HG03064 (cell line): ENCODE measurements around the gene KLHL12.
A peak's percentile ranks its signal among the peaks of the same experiment; 100 is the strongest.

Experiments
- ATAC-seq: cut with Tn5 transposase; IDR thresholded peaks from one replicate; pipeline ENCODE4 v1.9.1; 2021; ENCODE audit warnings: low read depth; ENCODE audit not compliant: unreplicated experiment

The KLHL12 gene

DNA sequence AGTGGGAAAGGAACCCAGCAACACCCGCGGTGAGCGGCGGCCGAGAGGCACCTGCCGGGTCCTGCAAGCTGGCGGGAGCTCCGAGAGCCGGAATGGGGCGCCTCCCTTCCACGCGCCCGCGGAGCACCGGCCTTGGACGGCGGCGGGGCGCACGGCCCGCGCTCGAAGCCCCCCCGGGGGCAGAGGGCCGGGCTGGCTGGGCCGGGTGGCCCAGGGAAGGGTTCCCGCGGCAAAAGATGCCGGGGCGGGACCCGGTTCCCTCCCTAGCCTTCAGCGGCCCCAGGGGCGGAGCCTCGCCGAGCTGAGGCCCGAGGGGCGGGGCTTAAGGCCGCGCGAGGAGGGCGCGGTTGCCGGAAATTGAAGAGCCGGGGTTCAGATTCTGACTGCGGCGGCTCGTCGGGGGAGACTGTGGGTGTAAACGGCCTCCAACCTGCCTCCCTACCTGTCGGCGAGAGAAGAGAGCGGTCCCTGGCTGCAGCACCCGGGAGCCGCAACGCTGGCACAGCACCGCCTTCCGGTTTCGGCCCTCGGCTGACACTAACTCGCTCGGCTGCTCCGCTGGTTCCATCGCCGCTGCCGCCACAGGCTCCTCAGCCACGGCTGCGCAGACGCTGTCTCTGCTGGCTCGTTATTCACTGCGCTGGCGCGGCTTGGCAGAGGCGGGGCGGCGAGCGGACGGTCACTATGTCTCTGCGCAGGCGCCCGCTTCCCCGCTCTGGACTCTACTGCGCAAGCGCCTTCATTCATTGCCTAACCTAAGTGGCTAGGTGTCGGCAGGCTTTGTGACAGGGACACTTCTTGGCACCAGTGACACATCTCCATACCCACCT lies 38.3 kb downstream of the KLHL12 start, which contains the start of gene RABIF:
RABIF (minus strand) TSS at position 619 of the 830 bp plus-strand sequence; CDS start at position 568, 51 bp downstream.
- peak; percentile 85 for ATAC-seq

DNA sequence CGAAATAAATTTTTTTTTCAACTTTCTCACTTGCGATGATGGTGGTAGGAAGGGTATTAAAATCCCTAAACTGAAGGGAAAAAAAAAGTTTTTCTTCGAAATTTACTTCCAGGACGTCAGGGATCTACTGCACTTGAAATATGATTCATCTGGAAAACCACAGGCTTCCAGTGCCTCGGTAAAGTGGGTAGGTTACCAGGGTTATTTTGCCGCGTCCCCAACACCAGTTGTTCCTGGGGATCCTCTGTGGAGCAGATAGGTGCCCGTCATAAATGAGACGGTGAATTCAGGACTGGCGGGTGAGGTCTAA lies 38.9 kb downstream of the KLHL12 start:
- ATAC-seq, result no peak

DNA sequence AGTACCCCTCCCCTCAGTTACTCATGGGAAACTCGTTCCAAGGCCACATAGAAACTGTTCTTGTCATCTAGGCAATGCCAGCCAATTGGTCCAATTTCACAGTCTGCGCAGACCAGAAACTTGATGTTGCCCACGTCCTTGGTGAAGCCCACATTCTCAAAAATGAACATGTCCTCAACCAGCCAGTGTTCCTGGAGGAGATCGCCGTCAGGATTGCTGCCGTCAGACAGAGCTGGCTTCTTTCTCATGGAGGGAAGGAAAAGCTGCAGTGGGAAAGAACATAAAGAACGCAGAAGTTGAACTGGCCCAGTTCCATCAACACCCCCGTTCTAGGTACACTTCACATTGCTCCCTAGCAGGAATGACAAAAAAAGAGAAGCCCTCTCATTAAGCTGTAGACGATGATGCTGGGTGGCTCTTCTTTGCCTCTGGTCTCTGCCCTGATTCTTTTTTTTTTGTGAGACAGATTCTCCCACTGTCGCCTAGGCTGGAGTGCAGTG lies 46.0 kb downstream of the KLHL12 start:
- ATAC-seq, result no peak

DNA sequence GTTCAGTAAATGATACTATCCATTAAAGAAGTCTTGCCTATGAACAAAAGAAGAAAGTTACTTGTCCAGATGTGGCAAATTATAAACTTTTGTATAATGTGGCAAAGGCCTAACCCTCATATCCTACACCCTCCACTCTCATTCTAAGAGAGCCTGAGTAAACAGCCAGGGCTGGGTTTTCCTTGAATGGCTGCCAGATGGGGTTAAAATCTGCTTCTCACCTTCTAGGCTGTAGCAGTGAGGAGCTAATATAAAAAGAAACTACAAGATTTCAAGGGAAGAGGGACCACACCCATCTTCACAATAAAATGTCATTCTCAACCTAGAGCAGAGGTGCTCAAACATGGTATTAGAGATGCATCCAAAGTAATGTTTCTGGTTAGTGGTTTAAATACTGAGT lies 47.0 kb downstream of the KLHL12 start:
- ATAC-seq, result no peak

DNA sequence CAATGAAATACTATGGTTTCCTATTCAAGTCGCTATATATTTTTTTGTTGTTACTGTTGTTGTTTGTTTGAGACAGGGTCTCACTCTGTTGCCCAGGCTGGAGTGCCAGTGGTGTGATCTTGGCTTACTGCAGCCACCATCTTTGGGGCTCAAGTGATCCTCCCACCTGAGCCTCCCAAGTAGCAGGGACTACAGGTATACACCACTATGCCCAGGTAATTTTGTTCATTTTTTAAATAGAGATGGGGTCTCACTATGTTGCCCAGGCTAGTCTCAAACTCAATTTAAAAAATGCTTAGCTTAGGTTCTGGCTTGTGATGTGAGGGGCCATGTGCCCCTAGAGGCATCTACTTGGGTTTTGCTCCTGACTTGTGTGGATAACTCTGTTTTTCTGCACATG lies 47.9 kb downstream of the KLHL12 start:
- ATAC-seq, result no peak

DNA sequence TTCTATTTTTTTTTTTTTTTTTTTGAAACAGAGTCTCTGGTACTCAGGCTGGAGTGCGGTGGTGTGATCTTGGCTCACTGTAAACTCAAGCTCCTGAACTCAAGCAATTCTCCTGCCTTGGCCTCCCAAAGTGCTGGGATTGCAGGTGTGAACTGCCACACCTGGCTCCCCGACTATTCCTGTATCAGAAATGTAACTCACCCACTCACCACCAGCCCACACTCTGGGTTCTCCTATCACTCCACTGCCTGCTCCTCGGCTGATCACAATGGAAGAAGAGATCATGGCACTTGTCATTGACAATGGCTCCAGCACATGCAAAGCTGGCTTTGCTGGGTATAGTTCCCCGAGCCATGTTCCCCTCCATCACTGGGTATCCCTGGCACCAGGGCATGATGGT lies 54.0 kb downstream of the KLHL12 start:
- ATAC-seq, result no peak

DNA sequence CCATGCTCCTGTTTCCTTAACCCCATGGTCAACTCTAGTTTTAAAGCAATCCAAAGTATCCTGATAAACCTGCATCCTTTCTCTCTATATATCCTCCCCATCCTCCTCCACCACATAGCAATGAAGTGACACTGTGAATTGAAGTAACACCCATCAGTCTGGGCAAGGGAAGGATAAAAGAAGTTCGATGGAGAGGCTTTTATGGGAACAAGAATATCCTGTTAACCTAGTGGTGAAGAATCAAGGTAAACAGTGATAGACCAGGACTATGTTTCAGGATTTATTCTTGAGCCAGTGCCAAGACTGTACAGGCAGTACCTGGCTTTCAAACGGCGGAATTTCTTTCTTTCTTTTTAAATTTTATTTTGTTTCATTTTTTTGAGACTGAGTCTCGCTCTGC lies 55.7 kb downstream of the KLHL12 start:
- no peak for ATAC-seq

DNA sequence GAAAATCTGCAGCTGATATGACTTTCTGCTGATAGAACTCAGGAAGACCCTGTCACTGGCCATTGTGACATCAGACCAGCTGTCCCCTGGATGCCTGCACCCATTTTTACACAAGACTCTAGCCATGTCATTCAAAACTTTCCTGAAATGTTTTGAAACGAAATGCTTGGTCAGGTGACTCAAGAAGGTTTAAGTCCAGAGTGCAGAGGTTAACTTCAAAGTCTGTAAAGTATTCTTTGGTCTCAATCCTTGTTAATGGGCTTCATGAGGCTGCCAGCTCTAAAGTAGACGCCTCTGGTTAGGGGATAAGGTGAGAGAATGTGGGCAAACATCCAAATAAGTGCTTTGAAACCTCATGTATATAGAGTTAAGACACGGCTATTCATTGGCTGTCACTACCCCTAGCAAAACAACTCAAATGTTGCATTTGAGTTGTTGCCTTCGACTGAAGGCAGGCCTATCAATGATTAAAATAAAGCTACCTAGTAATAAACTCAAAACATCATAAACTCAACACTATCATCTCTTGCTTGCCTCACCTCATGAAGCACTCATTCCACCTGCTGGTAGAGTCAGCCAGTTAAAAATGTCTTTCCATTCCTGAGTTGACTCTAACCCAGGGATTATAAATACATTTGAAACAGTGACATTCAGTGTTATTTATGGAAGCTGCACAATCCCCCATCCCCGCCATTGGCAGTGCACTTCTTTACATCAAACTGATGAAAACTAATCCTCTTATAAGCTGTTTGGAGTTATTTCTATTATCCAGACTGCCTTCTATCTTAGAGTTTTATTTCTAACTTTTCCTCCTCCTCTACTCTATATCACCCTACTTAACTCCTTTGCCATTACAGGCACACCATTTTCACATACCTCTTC lies 64.1 kb downstream of the KLHL12 start:
- ATAC-seq, result no peak

DNA sequence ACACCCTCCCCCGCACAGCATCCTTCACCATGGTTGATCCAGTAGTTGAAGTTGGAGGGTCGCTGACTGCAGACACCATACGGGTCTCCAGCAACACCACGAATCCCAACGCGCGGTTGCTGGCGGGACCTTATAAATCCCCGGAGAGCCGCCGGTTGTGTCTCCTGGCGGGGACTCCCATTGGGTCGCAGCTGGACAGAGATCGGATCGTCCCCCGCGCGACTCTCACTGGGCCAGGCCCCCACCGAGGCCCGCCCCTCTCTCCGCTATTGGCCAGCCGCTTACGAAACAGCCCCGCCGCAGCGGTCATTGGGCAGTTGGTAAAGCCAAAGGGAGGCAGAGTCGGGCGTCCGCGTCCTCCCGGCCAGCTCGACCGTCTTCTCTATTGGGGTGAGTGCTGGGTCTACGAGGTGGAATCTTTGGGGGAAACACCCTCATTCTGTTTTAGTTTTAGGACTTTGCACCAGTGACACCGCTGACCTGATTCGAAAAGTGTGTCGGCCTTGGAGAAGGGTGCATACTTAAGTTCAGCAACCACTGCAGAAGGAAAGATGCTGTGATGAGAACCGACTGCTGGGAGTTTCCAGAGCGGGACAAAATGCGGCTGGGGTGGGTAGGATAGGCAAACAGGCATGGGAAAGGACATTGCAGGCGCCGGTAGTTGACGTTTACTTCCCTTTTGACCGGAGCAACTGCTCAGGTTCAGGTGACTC lies 65.5 kb downstream of the KLHL12 start:
- peak; percentile 68 for ATAC-seq

DNA sequence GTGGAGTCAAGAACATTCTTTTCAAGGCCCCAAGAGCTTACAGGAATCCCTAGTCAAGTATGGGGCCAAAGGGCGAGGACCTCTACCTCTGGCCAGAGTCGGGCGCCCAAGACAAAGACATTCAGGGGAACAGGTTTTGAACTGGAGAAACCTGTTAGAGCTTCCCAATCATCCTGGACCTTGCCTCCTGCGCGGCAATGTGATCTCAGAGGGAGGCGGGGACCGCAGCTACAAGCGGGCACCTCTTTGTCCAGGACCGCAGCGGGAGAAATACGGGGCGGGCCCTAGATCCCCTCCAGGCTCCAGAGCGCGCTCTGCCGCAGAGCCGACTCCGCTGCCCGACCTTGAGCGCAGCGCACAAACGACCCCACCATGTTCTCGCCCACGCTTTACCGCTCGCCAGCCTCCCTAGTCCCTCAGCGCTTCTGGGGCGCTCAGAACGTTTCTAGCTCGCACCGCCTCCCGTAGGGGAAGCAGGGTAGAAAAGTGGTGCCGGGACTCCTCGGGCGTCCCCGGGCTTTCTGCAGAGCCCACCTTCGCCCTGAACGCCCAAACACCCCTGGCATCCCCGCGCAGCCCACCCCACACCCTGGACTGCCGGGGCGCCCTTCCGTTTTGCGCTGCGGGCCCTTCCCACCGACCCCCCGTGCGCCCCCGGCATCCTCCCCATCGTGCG lies 66.2 kb downstream of the KLHL12 start:
- ATAC-seq, result peak; percentile 27

DNA sequence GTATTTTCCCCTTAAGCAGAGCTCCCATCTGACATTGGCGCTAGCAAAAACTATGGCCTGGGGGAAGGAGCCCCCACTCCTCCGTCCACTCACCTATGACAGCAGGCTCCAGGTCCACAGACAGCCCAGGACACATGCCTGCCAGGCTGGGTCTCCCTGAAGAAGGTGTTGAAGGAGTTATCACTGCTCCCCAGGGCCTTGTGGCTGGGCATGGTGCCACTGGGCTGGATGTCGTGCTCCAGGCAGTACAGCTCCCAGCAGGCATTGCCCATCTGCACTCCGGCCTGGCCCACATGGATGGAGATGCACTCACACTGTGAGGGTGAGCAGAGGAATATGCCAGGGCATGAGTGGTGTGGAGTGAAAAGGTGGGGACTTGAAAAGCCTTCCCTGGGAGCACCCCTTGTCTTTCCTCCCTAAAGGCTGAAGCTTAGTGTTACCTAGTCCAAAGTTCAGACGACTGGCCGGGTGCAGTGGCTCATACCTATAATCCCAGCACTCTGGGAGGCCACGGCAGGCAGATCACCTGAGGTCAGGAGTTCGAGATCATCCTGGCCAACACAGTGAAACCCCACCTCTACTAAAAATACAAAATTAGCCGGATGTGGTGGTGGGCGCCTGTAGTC lies 68.1 kb downstream of the KLHL12 start:
- no peak for ATAC-seq

DNA sequence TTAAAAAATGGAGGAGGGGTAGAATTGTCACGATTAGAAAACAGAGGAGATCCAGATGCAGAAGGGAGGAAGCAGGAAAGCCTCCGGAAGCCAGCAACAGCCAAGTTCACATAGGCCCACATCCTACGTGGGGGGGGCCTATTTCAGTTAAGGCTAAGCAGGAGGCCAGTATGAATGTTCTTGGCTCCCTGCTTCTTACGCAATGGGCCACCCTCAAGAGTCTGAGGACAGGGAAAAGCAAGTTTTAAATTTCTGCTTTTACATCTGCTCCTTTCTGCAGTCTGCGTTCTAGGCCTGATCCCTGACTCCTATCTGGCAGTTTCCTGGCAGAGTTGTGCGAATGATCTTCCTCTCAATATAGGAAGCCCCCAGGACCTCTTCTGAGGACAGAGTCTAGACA lies 68.7 kb downstream of the KLHL12 start:
- no peak for ATAC-seq

DNA sequence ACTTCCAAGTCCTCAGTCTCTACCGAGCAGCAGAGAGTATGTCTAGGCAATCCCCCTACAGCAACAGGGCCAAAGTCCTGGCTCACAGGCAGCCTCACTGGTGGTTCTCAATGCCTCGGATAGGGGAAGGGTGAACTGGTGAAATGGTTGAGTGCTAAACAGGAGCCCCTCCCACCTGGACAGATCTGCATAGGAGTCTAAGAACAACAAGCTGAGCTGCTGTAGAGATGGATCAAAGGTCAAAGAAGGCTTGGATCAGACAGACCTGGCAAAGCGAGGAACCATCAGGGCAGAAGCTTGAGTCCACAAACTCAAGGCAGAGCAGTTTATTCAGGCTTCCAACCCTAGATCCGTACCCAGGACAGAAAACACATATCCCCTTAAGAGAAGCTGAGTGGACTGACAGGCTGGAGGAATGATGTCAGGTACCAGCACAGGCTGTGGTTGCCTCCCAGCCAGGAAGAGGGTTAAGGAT lies 69.9 kb downstream of the KLHL12 start:
- ATAC-seq, result no peak

DNA sequence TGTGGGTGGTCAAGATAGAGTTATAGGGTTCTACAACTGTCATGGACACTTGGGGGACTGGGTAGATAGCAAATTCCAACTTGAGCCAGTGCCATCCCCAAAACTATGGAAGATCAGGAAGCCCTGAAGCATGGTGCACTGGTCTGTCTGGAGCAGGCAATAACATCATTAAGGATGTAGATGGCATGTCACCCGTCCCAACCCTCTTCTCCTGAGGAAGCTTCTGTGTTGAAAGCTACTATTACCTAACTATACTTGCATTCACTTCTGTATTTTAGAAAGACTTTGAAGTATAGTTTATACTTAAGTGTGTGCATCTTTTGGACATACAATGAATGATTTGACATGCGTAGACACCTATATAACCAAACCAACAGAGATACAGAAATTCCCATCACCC lies 71.0 kb downstream of the KLHL12 start:
- ATAC-seq, result no peak

DNA sequence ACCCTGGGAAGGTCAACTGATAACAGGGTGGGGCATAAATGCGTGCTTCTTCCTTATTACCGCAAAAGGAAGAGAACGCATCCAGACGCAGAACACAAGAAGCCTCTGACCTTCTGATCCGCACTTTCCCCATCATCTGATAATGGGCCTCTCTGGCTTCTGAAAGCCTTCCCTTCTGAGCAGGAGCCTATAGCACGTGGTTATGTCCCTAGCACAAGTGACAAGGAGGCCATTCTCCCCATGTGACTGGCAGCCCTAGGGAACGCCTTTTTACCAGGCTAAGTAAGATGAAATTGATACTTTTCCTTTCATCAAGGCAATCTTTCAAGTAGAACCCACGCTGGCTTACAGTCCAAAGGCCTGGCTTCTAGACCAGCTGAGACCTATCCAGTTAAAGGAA lies 72.2 kb downstream of the KLHL12 start:
- ATAC-seq, result no peak

DNA sequence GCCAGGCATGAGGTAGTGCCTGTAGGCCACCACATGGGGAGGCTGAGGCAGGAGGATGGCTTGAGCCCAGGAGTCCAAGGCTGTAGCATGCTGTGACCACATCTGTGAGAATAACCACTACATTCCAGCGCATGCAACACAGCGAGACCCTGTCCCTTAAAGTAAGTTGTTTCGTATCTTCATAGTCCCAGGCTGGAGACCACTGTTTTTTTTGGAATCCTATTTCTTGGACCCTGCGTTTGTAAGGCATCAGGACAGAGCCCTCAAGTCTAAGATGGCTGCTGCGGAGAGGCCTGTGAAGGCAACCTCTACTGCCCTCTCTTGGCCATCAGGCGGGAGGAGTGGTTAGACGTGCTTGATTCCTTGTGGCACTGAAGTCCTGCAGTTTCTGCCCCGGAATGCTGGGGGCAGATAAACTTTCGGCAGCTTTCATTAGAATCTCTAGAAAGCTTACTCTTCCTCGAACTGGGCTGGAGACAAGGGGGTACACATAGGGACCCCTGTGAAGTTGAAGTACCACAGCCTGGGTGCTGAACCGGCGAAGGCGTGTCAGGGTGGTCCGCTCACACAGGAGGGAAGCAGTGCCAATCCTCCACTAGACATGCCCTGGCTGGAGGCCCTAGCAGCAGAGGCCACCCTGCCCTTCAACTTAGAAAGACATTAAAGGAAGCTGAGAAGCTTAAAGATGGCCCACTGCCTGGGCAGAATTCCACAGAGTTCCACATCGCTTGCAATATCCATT lies 74.7 kb downstream of the KLHL12 start:
- ATAC-seq, result no peak

DNA sequence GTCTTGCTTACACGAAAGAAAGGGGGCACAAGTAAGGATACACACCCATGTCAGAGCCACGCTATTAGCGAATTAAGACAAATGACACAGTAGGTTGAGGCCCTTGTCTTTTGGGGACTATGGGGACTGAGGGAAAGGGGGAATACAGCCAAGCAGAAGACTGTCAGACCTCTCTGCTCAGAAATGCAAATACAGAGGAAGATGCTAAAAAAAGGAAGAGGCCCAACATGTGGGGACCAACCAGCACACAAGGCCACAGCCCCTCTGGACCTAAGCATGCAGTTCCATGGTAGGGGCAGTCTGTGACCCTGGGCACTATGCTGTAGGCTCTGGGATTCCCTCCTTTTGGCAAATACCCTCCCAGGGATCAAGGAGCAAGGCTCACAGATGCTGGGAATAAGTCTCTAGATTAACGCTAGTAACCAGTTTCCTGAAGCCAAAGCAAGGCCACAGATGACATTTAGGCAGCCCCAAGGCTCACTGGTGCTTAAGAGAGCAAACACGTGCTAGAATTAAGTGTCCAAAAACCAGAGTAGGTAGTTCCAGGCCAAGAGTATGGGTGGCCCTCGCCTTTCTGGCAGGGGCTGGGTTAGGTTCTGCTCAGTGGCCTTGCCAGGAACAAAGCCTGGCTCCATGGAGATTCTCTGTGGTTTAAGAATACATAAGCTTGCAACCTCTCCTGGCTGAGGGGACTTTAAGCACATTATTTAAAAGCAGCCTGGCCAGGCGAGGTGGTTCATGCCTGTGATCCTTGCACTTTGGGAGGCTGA lies 76.3 kb downstream of the KLHL12 start:
- ATAC-seq, result no peak

DNA sequence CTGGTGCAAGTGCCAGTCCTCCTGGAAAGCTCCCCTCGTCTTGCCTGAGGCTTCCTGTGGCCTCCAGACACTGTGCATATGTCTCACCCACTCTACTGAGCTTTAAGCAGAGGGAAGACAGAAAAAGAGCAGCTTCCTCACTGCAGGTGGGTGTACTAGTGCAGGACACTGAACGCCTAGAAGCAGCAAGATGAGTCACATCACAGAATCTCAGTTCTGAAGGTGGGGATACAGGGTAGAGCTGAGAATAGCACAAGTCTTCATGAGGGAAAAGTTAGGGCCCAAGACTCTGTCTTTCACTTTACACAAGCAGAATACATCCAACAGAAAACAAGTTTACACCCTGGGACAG lies 78.9 kb downstream of the KLHL12 start:
- no peak for ATAC-seq

DNA sequence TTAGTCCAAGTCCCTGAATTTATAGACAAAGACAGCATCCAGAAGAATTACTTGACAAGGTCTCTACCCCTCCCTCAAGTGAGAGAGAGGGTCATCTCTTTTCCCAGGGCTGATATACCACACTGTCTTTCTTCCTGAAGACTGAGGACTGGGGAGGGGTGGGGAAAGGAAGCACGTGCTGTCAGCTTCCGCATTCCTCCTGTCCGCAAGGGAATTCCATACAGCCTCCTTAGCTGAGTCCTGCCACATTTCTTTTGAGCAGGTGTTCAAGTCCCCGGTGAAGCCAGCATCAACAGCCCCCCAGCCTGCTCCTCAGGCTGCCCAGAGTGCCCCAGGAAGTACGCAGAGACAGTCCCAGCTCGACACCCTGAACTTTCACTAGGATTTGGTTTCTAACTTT lies 82.1 kb downstream of the KLHL12 start:
- ATAC-seq, result no peak
